NCI-H1694 treated with DMSO at 0.1 percent for 48 hours (cell line): ENCODE data around the gene TMEM39A.

Experiments used
- DNase-seq: peaks from one replicate; lab custom pipeline; 2025; lab: John Stamatoyannopoulos, UW

TMEM39A gene

GRCh38 chr3:119463171-119464169, at the start of gene TMEM39A:
Gene TMEM39A, minus strand, starts transcription at chr3:119463615. Its CDS starts 1,541 bp downstream, at chr3:119462074.
- DNase-seq = peak; percentile 91

GRCh38 chr3:119510690-119511089, 47.3 kb upstream of the TMEM39A start:
- DNase-seq = no peak

GRCh38 chr3:119508172-119508845, 44.9 kb upstream of the TMEM39A start:
- DNase-seq = no peak

GRCh38 chr3:119507404-119507803, 44.0 kb upstream of the TMEM39A start:
- DNase-seq = no peak

GRCh38 chr3:119506631-119507030, 43.2 kb upstream of the TMEM39A start:
- no peak for DNase-seq

- no peak for DNase-seq
Observed at GRCh38 chr3:119500901-119501300, 37.5 kb upstream of the TMEM39A start.

- no peak for DNase-seq
Observed at GRCh38 chr3:119500265-119500664, 36.9 kb upstream of the TMEM39A start.

- peak; percentile 89 for DNase-seq
Observed at GRCh38 chr3:119498186-119499011, 35.0 kb upstream of the TMEM39A start, which contains the start of gene TIMMDC1. Gene TIMMDC1, plus strand, starts transcription at chr3:119498547. Its CDS starts 187 bp downstream, at chr3:119498734.

GRCh38 chr3:119497820-119498185, 34.4 kb upstream of the TMEM39A start:
- DNase-seq = no peak

- no peak for DNase-seq
Observed at GRCh38 chr3:119494597-119494996, 31.2 kb upstream of the TMEM39A start.

GRCh38 chr3:119492810-119493209, 29.4 kb upstream of the TMEM39A start:
- no peak for DNase-seq

GRCh38 chr3:119492128-119492527, 28.7 kb upstream of the TMEM39A start:
- DNase-seq = no peak

GRCh38 chr3:119490153-119490552, 26.7 kb upstream of the TMEM39A start:
- DNase-seq = no peak

- no peak for DNase-seq
Observed at GRCh38 chr3:119485563-119485962, 22.1 kb upstream of the TMEM39A start.

GRCh38 chr3:119483101-119483500, 19.7 kb upstream of the TMEM39A start:
- DNase-seq = no peak

- no peak for DNase-seq
Observed at GRCh38 chr3:119481079-119481478, 17.7 kb upstream of the TMEM39A start.

GRCh38 chr3:119470866-119471265, 7.5 kb upstream of the TMEM39A start:
- no peak for DNase-seq

- DNase-seq = no peak
Observed at GRCh38 chr3:119469418-119470189, 6.2 kb upstream of the TMEM39A start.

GRCh38 chr3:119468041-119468440, 4.6 kb upstream of the TMEM39A start:
- no peak for DNase-seq

GRCh38 chr3:119457246-119457645, 6.2 kb downstream of the TMEM39A start:
- DNase-seq = no peak

GRCh38 chr3:119456469-119456868, 6.9 kb downstream of the TMEM39A start:
- DNase-seq = no peak
